Upper lobe of right lung (tissue), 1 donor: ENCODE results near the gene ANK2. TPM values are rescaled to one million over a fixed set of nuclear protein-coding genes. Genes with fewer than 3 reads are reported as not detected.

Experiments used
- ATAC-seq: fragments of 200-7000 bp; cut with Tn5 transposase; one replicate; pipeline ENCODE4 v1.9.1; 2020; ENCODE audit warnings: mild to moderate bottlenecking, moderate library complexity
- DNase-seq: peaks from one replicate; pipeline ENCODE4 v3.0.0-alpha.2; 2020
- H3K27ac ChIP-seq: fragments of 200-600 bp; one replicate; pipeline ENCODE4 v1.8.0; 2022
- H3K27me3 ChIP-seq: fragments of 200-600 bp; one replicate; pipeline ENCODE4 v1.8.0; 2022; ENCODE audit warnings: mild to moderate bottlenecking
- H3K36me3 ChIP-seq: fragments of 200-600 bp; one replicate; pipeline ENCODE4 v1.8.0; 2022
- H3K4me1 ChIP-seq: fragments of 200-600 bp; one replicate; pipeline ENCODE4 v1.8.0; 2022
- H3K4me3 ChIP-seq: fragments of 200-600 bp; one replicate; pipeline ENCODE4 v1.8.0; 2022; ENCODE audit warnings: mild to moderate bottlenecking
- H3K9me3 ChIP-seq: fragments of 200-600 bp; one replicate; pipeline ENCODE4 v1.8.0; 2022
- intact Hi-C: fragments of 100-400 bp; cut with DNase I; formaldehyde crosslinking; loops from one replicate; pipeline ENCODE4 v1.11.0; 2022
- total RNA-seq: library from RNA; stranded (reverse); fragmentation: NEBNext Ultra II Directional; extraction: Animal tissue kit (Norgen Biotek cat#: 25700); gene quantifications from one replicate; pipeline ENCODE4 v1.2.1, GENCODE V29; 2021
- TF ChIP-seq, protein P1 (sequence below): fragments of 200-600 bp; IDR thresholded peaks from one replicate; pipeline ENCODE4 v1.8.0; 2022; ENCODE audit warnings: antibody characterized with exemption
- donor health status: DM: no; HTN: yes; CAD: no; lungs with severe emphysema.

The ANK2 gene
- total RNA-seq, 1 donor from 2014 or later = 12.0 TPM

DNA sequence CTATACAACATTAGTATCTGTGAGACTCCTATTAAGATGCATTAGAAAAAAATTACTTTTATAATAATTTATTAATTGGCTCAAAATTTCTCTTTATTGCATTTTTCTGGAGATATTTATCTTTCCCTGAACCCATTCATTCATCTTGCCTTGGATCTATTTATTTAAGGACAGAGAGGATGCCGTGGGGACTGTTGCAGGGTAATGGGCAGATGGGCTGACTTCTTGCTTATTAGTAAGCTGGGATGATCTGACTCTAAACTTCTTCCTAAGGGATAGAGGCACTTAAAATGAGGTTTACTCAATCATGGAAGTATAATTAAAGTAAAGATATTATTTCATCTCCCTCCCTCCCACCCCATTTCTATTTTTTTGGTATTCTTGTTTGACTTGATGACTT, 18.2 kb upstream of the ANK2 start:
- Histone ChIP-seq H3K9me3 (no peaks in the 10 kb centered on the region), H3K36me3 (no peaks in the 10 kb centered on the region), H3K4me1 (no peaks in the 10 kb centered on the region), H3K27ac (no peak overlapping the region), H3K27me3 (no peaks in the 10 kb centered on the region), H3K4me3 (no peak overlapping the region)
- intact Hi-C loops = no loop called here
- DNase-seq (no peak), ATAC-seq (no peak)
- TF ChIP-seq, protein P1, sequence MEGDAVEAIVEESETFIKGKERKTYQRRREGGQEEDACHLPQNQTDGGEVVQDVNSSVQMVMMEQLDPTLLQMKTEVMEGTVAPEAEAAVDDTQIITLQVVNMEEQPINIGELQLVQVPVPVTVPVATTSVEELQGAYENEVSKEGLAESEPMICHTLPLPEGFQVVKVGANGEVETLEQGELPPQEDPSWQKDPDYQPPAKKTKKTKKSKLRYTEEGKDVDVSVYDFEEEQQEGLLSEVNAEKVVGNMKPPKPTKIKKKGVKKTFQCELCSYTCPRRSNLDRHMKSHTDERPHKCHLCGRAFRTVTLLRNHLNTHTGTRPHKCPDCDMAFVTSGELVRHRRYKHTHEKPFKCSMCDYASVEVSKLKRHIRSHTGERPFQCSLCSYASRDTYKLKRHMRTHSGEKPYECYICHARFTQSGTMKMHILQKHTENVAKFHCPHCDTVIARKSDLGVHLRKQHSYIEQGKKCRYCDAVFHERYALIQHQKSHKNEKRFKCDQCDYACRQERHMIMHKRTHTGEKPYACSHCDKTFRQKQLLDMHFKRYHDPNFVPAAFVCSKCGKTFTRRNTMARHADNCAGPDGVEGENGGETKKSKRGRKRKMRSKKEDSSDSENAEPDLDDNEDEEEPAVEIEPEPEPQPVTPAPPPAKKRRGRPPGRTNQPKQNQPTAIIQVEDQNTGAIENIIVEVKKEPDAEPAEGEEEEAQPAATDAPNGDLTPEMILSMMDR = no peak

DNA sequence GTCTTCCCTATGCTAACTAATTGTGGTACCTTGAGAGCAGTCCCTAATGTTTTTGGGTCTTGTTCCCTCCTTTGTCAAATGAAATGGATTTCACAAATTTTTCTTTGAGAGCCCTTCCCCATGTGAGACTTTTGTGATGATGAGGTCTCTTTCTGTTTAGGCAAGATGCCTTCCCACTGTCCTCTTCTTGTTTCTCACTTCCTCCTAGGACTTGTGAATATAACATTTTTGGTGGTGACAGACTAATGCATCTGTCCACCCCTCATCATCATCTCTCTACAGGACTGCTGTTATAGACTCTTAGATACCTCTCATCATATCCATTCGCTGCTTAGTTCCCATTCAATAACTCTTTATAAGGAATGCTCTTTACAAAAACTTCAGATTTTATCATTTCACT, 8.7 kb upstream of the ANK2 start:
- Histone ChIP-seq H3K36me3 (no peaks in the 10 kb centered on the region), H3K4me1 (no peaks in the 10 kb centered on the region), H3K9me3 (no peaks in the 10 kb centered on the region), H3K4me3 (no peak overlapping the region), H3K27me3 (no peaks in the 10 kb centered on the region), H3K27ac (no peak overlapping the region)
- TF ChIP-seq, protein P1 = no peak
- intact Hi-C loops = no loop called here
- no peak for ATAC-seq
- DNase-seq = no peak

DNA sequence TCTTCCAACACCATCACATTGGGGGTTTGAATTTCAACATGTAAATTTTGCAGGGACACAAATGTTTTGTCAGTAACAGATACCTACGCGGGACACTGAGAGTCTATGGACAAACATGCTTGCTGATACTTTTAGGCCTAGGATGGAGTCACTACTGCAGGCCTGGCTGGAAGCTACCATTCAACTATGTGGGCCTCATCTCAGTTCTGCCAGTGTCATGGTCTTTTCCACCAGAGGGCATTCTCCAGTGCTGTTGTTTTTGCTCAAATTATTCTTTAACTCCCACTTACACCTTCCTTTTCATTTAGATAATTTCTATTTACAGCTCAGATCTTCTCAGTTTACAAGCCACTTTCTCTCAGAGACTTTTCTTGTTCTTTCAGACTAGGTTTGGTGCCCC, 7.0 kb upstream of the ANK2 start:
- DNase-seq (no peak), ATAC-seq (no peak)
- TF ChIP-seq, protein P1 = no peak
- Histone ChIP-seq H3K4me1 (no peaks in the 10 kb centered on the region), H3K9me3 (no peaks in the 10 kb centered on the region), H3K4me3 (no peak overlapping the region), H3K27ac (no peak overlapping the region), H3K27me3 (no peaks in the 10 kb centered on the region), H3K36me3 (no peaks in the 10 kb centered on the region)
- intact Hi-C loops = no loop called here

DNA sequence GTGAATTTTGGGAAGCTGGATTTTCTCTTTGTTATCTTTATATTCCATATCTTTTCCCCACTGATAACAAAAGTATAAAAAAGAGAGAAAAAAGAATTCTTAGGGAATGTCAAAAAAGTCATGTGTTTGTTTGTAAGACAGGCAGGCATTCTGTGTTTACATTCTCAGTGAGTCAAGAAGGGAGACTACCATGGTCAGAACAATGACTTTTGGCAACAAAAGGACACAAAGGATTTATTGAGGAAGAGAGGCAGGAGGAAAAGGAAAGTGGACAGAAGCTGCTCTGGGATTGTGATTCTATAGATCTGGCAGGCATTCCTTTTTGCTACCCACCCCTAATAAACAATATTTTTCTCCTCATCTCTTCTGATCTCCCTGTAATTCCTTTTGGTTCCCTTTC, 5.9 kb upstream of the ANK2 start:
- DNase-seq (no peak), ATAC-seq (no peak)
- no peak overlapping the region for H3K4me3 ChIP-seq
- intact Hi-C loops = no loop called here
- H3K27me3 ChIP-seq = no peaks in the 10 kb centered on the region
- no peaks in the 10 kb centered on the region for H3K9me3 ChIP-seq
- H3K4me1 ChIP-seq = no peaks in the 10 kb centered on the region
- H3K36me3 ChIP-seq = no peaks in the 10 kb centered on the region
- H3K27ac ChIP-seq = no peak overlapping the region
- TF ChIP-seq, protein P1 = no peak

DNA sequence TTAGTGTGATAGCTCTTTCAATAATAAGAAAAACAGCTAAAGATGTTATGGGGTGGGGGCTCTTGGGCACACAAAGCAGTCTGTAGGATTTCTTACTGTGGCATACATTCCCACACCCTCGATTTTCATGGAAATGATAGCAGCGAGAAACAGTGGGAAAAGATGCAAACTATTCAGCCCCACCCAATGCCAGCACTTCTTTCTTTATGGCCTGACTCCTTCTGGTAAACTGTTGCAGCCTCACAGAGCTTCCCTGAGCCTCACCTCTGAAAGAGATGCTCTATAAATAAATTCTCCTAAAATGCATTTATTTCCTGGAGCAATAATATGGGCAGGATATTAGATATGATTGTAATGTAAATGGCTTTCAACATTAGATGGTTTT, 910 bp downstream of the ANK2 start:
- TF ChIP-seq, protein P1 = no peak
- Histone ChIP-seq H3K4me3 (no peak overlapping the region), H3K36me3 (no peaks in the 10 kb centered on the region), H3K9me3 (no peaks in the 10 kb centered on the region), H3K27me3 (no peaks in the 10 kb centered on the region), H3K4me1 (no peaks in the 10 kb centered on the region), H3K27ac (no peak overlapping the region)
- ATAC-seq (no peak), DNase-seq (no peak)
- intact Hi-C loops = no loop called here

DNA sequence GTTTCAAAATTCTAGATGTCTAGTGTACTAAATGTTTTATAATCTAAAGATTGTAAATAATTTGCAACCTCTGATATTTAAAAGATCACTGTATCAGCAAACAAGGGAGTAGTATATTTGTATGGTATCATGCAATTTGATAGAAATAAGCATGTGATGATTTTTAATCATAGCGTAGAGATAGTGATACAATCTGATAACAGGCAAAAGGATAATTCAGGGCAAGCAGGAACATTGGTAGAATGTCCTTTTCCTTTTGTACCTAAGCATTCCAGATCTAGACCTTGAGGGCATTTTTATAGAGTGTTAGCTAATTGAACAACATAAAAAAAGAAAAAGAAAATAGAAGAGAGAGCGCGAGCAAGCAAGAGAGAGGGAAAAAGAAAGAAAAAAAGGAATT, 1.4 kb downstream of the ANK2 start:
- DNase-seq = no peak
- Histone ChIP-seq H3K4me3 (no peak overlapping the region), H3K4me1 (no peaks in the 10 kb centered on the region), H3K36me3 (no peaks in the 10 kb centered on the region), H3K27me3 (no peaks in the 10 kb centered on the region), H3K27ac (no peak overlapping the region), H3K9me3 (no peaks in the 10 kb centered on the region)
- intact Hi-C loops = no loop called here
- no peak for ATAC-seq
- TF ChIP-seq, protein P1 = no peak
